Epithelial cell of proximal tubule (primary cell): Measurements from ENCODE around the gene CELSR1. TPM values are rescaled to one million over a fixed set of nuclear protein-coding genes. Genes with fewer than 3 reads are reported as not detected.

Source experiments
- DNase-seq: peaks from one replicate; pipeline ENCODE4 v3.0.0-alpha.2; 2011; ENCODE audit warnings: low read depth
- H3K4me3 ChIP-seq: 2 replicates; pipeline ENCODE4 v1.5.1; 2011; ENCODE audit warnings: low read depth, mild to moderate bottlenecking, low read length
- total RNA-seq: library from RNA; depleted of rRNA; stranded (reverse); fragments of >200 nt; gene quantifications from 2 replicates; pipeline ENCODE4 v1.2.3, GENCODE V29; 2015
- TF ChIP-seq, protein P1 (sequence below): conservative IDR thresholded peaks from 2 replicates; pipeline ENCODE4 v1.5.1; 2012; ENCODE audit warnings: low read depth, mild to moderate bottlenecking, low read length

CELSR1 gene
- total RNA-seq, 1 donor from 2014 or later = 85.0 TPM

DNA sequence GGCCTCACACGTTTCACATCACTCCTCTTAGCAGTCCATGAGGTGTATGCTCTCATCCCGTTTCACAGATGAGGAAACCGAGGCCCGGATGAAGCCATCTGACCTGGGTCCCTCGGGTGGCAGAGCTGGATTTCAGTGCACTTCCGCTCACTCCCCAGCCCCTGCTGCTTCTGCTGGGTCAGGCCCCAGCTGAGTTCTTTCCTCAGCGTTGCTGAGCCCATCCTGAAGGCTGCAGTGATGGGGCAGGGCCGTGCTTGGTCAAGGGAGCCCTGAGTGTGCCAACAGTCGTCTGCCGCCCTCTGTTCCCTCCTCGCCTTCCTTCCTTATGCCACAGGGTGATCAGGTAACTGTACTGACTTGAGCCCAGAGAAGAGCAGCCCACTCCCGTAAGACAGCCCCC lies 189.8 kb downstream of the CELSR1 start:
- TF ChIP-seq, protein P1, sequence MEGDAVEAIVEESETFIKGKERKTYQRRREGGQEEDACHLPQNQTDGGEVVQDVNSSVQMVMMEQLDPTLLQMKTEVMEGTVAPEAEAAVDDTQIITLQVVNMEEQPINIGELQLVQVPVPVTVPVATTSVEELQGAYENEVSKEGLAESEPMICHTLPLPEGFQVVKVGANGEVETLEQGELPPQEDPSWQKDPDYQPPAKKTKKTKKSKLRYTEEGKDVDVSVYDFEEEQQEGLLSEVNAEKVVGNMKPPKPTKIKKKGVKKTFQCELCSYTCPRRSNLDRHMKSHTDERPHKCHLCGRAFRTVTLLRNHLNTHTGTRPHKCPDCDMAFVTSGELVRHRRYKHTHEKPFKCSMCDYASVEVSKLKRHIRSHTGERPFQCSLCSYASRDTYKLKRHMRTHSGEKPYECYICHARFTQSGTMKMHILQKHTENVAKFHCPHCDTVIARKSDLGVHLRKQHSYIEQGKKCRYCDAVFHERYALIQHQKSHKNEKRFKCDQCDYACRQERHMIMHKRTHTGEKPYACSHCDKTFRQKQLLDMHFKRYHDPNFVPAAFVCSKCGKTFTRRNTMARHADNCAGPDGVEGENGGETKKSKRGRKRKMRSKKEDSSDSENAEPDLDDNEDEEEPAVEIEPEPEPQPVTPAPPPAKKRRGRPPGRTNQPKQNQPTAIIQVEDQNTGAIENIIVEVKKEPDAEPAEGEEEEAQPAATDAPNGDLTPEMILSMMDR = no peak
- no peak for DNase-seq
- H3K4me3 ChIP-seq = no peak overlapping the region

GRCh38 chr22:46346680-46347405 lies 190.6 kb downstream of the CELSR1 start:
- DNase-seq = no peak
- TF ChIP-seq, protein P1 = no peak
- H3K4me3 ChIP-seq = no peak overlapping the region

DNA sequence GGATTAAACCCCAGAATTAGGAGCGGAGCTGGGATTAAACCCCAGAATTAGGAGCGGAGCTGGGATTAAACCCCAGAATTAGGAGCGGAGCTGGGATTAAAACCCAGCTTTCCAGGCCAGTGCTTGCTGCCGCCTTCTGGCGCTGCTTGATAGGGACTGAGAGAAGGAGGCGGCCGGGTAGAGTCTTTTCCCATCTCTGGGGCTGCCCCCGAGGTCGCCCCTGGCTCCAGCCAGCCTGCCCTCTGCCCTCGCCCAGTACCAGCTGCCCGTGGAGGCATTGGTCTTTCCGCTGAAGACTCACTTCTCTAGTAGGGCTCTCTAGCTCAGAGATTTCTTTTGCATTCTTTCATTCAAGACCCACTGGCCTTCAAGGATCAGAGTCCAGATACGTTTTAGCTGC lies 196.7 kb downstream of the CELSR1 start:
- H3K4me3 ChIP-seq = no peak overlapping the region
- no peak for DNase-seq
- TF ChIP-seq, protein P1 = no peak

DNA sequence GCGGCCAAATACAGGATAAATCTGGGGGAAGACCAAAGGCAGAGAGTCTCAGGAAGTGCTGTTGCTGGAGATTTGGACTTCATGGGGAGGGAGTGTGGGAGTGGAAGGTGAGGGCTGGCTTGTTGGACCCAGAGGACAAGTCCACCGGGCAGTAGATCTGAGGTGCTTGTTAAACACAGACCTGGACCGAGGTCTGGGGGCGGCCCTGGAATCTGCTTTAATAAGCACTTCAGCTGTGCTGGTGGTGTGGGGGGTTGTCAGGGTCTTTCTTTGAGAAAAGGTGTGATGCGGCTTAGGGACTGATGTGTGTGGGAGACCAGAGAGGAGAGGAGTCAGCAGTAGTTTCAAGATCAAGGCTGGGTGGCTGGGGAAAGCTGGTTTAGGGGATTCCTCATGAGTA lies 197.5 kb downstream of the CELSR1 start:
- TF ChIP-seq, protein P1 = no peak
- no peak for DNase-seq
- H3K4me3 ChIP-seq = no peak overlapping the region

DNA sequence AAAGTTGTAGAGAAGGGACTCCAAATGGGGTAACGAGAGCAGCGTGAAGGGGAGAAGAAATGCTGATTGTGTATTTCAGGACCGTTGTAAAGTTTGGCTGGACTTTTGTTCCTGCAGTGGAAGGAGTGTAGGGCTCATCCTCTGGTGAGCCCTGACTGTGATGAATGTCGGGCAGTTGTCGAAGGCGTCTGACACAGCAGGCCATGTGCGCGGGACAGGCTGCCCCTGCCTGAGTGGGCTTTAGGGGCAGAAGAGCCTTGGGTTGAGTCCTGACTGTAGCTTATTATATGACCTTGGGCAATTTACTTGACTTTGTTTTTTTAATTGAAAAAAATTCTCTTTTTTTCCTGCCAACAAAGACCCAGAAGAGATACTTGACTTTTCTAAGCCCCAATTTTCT lies 198.8 kb downstream of the CELSR1 start:
- no peak for DNase-seq
- H3K4me3 ChIP-seq = no peak overlapping the region
- TF ChIP-seq, protein P1 = no peak

DNA sequence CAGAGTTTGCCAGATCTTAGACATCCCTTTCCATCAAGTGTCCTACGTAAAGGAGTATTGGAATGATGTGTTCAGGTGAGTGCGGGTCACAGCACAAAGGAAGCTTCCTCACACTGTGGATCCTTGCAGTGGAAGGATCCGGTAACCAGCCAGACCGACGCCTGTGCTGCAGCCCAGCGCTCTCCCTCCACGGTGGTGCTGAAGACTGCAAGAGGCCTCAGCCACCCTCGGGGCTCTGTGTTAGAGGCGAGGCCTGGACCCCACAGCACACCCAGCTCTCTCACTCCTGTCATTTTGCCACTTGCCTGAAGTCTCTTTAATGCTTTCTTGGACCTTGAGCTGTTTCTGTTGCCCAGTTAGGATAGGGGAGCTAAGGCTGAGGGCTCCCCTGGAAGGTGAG lies 199.6 kb downstream of the CELSR1 start:
- no peak for DNase-seq
- TF ChIP-seq, protein P1 = no peak
- H3K4me3 ChIP-seq = no peak overlapping the region
